Astrocyte of the cerebellum (primary cell): Measurements from ENCODE around the gene GP9.

Experiments
- DNase-seq: peaks from one replicate; pipeline ENCODE4 v3.0.0-alpha.2; 2011; ENCODE audit warnings: low read depth
- H3K4me3 ChIP-seq: 2 replicates; pipeline ENCODE4 v1.5.1; 2011; ENCODE audit warnings: mild to moderate bottlenecking, low read depth, low read length, moderate library complexity
- in situ Hi-C: cut with HindIII; loops from 2 replicates; pipeline ENCODE4 v1.10.0; 2017; ENCODE audit warnings: low sequenced_read_pairs
- TF ChIP-seq, protein P1 (sequence below): IDR thresholded peaks from 2 replicates; pipeline ENCODE4 v1.5.1; 2012; ENCODE audit warnings: low read length, low read depth, moderate library complexity, mild to moderate bottlenecking; ENCODE audit errors: missing control alignments

Gene GP9

DNA sequence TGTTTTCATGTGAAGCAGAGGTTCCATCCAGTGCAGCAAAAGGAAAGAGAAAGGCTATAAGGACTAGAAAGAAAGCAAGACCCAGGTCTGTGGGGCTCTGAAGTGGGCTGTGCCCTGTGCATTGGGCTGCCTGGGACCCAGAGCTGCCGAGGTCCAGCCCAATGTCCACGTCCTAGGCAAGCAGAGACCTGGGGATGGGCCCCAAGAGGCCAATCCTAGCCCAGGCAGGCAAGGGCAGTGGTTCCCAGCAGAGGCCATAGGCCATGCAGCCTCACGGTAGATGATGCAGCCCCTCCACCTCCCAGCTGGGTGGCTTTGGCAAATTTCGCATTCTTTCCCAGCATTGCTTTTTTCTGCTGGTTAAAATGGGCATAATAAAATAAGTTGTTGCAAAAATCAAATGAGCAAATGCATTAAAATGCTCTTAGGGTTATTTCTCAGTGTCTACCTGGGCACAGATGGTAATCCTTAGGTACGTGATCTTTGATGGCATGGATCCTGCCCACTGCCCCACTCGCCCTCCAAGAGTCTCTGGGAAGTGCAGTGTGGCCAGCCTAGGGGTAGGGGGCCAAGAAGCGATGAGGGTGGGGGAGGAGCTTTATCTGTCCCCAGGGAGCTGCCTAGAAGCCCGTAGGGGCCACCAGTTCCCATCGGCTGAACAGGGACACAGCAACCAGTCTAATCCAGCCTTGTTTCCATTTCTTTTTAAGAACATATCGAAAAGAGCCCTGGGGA, 22.3 kb upstream of the GP9 start:
- in situ Hi-C loops, result no loop called here
- TF ChIP-seq, protein P1, sequence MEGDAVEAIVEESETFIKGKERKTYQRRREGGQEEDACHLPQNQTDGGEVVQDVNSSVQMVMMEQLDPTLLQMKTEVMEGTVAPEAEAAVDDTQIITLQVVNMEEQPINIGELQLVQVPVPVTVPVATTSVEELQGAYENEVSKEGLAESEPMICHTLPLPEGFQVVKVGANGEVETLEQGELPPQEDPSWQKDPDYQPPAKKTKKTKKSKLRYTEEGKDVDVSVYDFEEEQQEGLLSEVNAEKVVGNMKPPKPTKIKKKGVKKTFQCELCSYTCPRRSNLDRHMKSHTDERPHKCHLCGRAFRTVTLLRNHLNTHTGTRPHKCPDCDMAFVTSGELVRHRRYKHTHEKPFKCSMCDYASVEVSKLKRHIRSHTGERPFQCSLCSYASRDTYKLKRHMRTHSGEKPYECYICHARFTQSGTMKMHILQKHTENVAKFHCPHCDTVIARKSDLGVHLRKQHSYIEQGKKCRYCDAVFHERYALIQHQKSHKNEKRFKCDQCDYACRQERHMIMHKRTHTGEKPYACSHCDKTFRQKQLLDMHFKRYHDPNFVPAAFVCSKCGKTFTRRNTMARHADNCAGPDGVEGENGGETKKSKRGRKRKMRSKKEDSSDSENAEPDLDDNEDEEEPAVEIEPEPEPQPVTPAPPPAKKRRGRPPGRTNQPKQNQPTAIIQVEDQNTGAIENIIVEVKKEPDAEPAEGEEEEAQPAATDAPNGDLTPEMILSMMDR, result no peak
- DNase-seq, result no peak
- no peak overlapping the region for H3K4me3 ChIP-seq

DNA sequence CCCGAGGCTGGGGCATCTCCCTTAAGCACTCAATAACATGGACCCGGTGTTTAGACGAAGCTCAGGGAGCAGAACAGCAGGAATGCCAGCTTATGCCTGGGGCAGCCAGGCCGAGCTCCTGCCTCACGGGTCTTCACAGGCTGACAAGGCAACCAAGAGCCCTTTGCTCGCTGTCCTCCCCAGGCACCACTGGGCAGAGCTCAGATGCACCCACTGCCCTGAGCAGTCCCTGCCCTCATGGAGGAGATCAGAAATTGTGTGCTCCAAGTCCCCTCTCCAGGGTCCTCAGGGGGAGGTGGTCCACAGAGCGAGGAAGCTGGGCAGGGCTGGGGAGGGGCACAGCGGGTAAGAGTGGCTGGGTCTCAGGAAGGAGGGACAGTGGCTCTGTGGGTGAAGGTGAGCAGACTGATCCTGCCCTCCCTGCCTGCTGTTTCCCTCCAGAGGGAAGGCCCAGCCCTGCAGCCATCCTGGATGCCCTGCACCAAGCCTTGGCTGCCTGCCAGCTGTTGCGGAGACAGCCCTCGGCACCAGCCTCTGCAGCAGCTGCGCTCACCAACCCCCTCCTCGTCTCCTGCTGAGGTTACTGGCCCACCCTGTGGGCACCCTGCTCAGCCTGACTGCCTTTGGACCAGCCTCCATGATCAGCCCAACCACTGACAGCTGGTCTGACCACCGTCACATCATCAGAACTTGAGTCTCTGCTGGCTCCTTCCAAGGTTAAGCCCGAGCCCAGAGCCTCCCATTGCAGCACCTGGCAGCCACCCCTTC, 21.1 kb upstream of the GP9 start:
- DNase-seq, result no peak
- H3K4me3 ChIP-seq, result no peak overlapping the region
- TF ChIP-seq, protein P1, result no peak
- in situ Hi-C loops, result no loop called here

DNA sequence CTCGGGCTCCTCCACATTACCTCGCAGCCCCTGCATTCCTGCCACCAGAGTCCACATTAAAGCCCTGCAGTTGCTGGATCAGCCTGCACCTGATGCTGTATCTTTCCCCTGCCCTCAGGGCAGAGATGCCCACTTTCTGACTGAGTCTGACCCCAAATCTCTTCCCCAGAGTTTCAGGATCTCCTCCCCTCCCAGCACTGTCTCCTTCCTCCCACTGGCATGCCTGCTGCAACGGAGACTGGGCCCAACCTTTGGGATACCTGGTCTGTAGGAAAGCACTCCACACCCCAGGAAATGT, 20.6 kb upstream of the GP9 start:
- TF ChIP-seq, protein P1, result no peak
- no peak overlapping the region for H3K4me3 ChIP-seq
- in situ Hi-C loops, result no loop called here
- DNase-seq, result no peak

DNA sequence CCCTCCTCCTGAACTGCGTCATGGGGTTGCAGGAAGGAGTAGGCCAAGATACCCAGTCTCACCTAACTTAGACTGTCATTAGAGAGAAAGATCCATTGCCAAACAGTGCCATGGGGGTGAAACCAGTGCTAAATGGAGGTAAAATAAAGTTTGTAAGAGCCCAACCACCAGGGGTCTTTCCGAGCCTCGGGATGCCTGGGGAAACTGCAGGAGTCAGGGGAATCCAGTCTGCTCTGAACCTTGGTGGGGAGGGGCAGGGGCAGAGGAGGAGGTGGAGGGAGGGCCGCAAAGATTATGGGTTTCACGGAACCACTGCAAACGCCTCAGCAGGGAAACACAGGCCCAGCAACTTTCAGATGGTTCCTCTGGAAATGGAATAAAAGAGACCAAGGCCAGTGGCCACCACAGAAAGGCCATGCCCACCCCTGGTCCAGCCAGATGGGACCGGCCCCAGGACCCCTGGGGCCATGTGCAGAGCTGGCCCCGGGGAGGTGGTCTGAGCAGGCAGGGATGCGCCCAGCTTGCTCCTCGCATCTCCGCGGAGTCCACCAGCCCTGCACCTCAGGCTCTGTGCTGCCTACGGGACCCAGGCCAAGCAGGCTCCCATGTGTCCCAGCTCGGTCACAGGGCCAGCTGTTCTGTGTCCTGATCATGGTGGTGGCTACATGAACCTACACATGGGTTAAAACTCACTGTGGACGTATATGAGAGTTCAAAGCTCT, 19.8 kb upstream of the GP9 start:
- TF ChIP-seq, protein P1, result no peak
- no peak for DNase-seq
- in situ Hi-C loops, result no loop called here
- H3K4me3 ChIP-seq, result no peak overlapping the region

DNA sequence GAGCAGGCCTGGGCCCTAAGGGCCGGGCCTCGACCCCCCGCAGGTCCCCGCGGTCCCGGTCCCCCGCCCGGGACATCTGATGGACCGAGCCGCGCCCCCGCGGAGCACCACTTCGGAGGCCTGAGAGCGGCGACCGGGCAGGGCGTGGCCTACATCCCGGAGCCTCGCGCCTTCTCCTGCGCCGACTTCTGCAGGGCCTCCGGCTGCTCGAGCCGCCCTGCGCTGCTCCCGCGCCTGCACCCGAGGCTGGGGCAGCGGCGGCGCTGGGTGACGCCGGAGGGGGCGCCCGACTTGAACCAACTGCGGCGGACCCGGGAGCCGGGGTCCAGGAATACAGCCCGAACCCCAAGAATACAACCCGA, 14.9 kb upstream of the GP9 start:
- in situ Hi-C loops, result no loop called here
- TF ChIP-seq, protein P1, result peak; percentile 1
- DNase-seq, result no peak
- H3K4me3 ChIP-seq, result no peak overlapping the region

DNA sequence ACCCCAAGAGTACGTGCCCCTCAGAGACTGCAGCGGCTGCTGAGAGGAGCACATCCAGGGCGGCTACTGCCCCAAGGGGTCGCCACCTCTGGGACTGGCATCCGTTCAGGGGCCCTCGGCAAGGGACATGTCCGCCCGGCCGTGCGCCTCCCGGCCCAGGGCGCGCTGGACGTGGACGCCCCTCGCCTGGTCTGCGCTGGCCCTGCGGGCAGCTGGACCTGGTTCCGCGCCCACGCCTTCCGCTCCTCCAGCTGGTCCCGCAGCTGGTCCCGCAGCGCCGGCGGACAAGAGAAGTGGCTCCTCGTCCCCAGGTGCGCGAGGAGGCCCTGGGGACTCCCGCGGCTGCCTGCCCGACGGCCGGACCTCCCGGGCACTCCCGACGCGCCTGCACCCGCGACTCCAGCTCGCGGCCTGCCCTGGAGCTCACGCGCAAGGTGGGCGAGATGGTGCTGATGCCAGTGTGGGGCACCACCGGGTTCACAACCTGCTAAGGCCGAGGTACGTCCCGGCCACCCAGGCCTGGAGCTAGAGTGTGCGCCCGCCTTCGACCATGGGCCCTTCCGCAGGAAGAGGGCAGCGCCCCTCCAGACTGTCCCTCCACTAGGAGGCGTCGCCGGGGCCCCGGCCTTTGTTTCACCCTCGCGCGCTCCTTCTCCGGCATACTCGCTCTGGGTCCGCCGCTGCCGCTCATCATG, 14.4 kb upstream of the GP9 start:
- in situ Hi-C loops, result no loop called here
- no peak overlapping the region for H3K4me3 ChIP-seq
- no peak for DNase-seq
- TF ChIP-seq, protein P1, result peak; percentile 2
